Neural cell (in vitro differentiated cells): Measurements from ENCODE around the gene PTPRD. TPM values are rescaled to one million over a fixed set of nuclear protein-coding genes. Genes with fewer than 3 reads are reported as not detected.
"Not testable (repeated sequence)": the region's sequence is repeated elsewhere in the genome, so short reads cannot be mapped to it uniquely, and the experiment has no call there.

Experiments used
- H2AFZ ChIP-seq: fragments of 200-600, 300-800 bp; sonication (generic), shearing (Covaris generic); 2 replicates; pipeline ENCODE4 v1.6.0; 2014; ENCODE audit warnings: low read depth, mild to moderate bottlenecking, antibody characterized with exemption, low read length, moderate library complexity
- H3F3A ChIP-seq: fragments of 200-600 bp; shearing (Covaris generic); 2 replicates; pipeline ENCODE4 v1.6.1; 2016; ENCODE audit warnings: mild to moderate bottlenecking, moderate library complexity, mixed read lengths, antibody characterized with exemption, low read length; ENCODE audit not compliant: insufficient read depth, poor library complexity, severe bottlenecking
- H3K27ac ChIP-seq: fragments of 200-600, 300-800 bp; sonication (generic), shearing (Covaris generic); 2 replicates; pipeline ENCODE4 v1.5.1; 2014; ENCODE audit warnings: mild to moderate bottlenecking, low read length, moderate library complexity
- H3K27me3 ChIP-seq: fragments of 300-800, 200-600 bp; sonication (generic), shearing (Covaris generic); 2 replicates; pipeline ENCODE4 v1.6.0; 2014; ENCODE audit warnings: mild to moderate bottlenecking, low read depth, low read length, moderate library complexity; ENCODE audit not compliant: insufficient read depth
- H3K36me3 ChIP-seq: fragments of 300-800, 200-600 bp; sonication (generic), shearing (Covaris generic); 2 replicates; pipeline ENCODE4 v1.5.1; 2014; ENCODE audit warnings: mild to moderate bottlenecking, antibody characterized with exemption, low read length, moderate library complexity; ENCODE audit not compliant: insufficient read depth
- H3K4me2 ChIP-seq: fragments of 300-800, 200-600 bp; sonication (generic), shearing (Covaris generic); 2 replicates; pipeline ENCODE4 v1.6.0; 2014; ENCODE audit warnings: mild to moderate bottlenecking, low read length
- H3K4me3 ChIP-seq: fragments of 300-800, 200-600 bp; sonication (generic), shearing (Covaris generic); 2 replicates; pipeline ENCODE4 v1.5.1; 2014; ENCODE audit warnings: mild to moderate bottlenecking, low read length, moderate library complexity
- H3K79me2 ChIP-seq: fragments of 200-600 bp; shearing (Covaris generic); replicated peaks from 2 replicates; pipeline ENCODE4 v1.6.0; 2014; ENCODE audit warnings: mild to moderate bottlenecking, low read length, moderate library complexity; ENCODE audit not compliant: insufficient read depth
- H3K9ac ChIP-seq: fragments of 300-800, 200-600 bp; sonication (generic), shearing (Covaris generic); 2 replicates; pipeline ENCODE4 v1.6.1; 2016; ENCODE audit warnings: mild to moderate bottlenecking, low read length, mixed read lengths
- H3K9me2 ChIP-seq: fragments of 200-600 bp; shearing (Covaris generic); 2 replicates; pipeline ENCODE4 v1.6.1; 2016; ENCODE audit warnings: mild to moderate bottlenecking, low read length, mixed read lengths; ENCODE audit not compliant: insufficient read depth
- H3K9me3 ChIP-seq: fragments of 200-600, 300-800 bp; sonication (generic), shearing (Covaris generic); 2 replicates; pipeline ENCODE4 v1.6.1; 2016; ENCODE audit warnings: mild to moderate bottlenecking, mixed run types, low read length, moderate library complexity, mixed read lengths
- H4K20me1 ChIP-seq: fragments of 200-600 bp; shearing (Covaris generic); 2 replicates; pipeline ENCODE4 v1.6.1; 2016; ENCODE audit warnings: mild to moderate bottlenecking, mixed run types; ENCODE audit not compliant: insufficient read depth
- EP300 ChIP-seq: fragments of 450-650 bp; conservative IDR thresholded peaks from 2 replicates; pipeline ENCODE4 v1.6.1; 2014; ENCODE audit warnings: antibody characterized with exemption, mild to moderate bottlenecking, moderate library complexity; ENCODE audit not compliant: poor library complexity, severe bottlenecking
- EZH2 ChIP-seq: fragments of 200-600, 300-800 bp; shearing (Covaris generic), sonication (generic); IDR thresholded peaks from 2 replicates; pipeline ENCODE4 v1.6.1; 2014; ENCODE audit warnings: antibody characterized with exemption, low read length, borderline replicate concordance, mild to moderate bottlenecking; ENCODE audit not compliant: insufficient read depth, poor library complexity, severe bottlenecking
- MXI1 ChIP-seq: fragments of 450-650 bp; conservative IDR thresholded peaks from 2 replicates; pipeline ENCODE4 v1.6.1; 2014; ENCODE audit warnings: antibody characterized with exemption, mild to moderate bottlenecking; ENCODE audit not compliant: poor library complexity, severe bottlenecking
- POLR2AphosphoS5 ChIP-seq: IDR thresholded peaks from 2 replicates; pipeline ENCODE4 v1.6.1; 2012
- RAD21 ChIP-seq: fragments of 450-650 bp; conservative IDR thresholded peaks from 2 replicates; pipeline ENCODE4 v1.6.1; 2014; ENCODE audit warnings: antibody characterized with exemption, mild to moderate bottlenecking, moderate library complexity
- SMC3 ChIP-seq: fragments of 450-650 bp; conservative IDR thresholded peaks from 2 replicates; pipeline ENCODE4 v1.6.1; 2014; ENCODE audit warnings: antibody characterized with exemption, mild to moderate bottlenecking, moderate library complexity; ENCODE audit not compliant: poor library complexity
- TAF1 ChIP-seq: IDR thresholded peaks from 2 replicates; pipeline ENCODE4 v1.6.1; 2012; ENCODE audit warnings: low read depth
- polyA plus RNA-seq: library from polyadenylated mRNA; depleted of rRNA; stranded (reverse); fragments of >200 nt; gene quantifications from 2 replicates; pipeline ENCODE4 v1.2.3, GENCODE V29; 2014
- TF ChIP-seq, protein P1 (sequence below): fragments of 450-650 bp; IDR thresholded peaks from 2 replicates; pipeline ENCODE4 v1.5.1; 2014; ENCODE audit warnings: antibody characterized with exemption, mild to moderate bottlenecking, moderate library complexity; ENCODE audit not compliant: poor library complexity, severe bottlenecking
- TF ChIP-seq, protein P2 (sequence below): IDR thresholded peaks from 2 replicates; pipeline ENCODE4 v1.6.1; 2012; ENCODE audit warnings: borderline replicate concordance

PTPRD gene
- polyA plus RNA-seq, 1 donor from 2014 or later = 143 TPM

DNA sequence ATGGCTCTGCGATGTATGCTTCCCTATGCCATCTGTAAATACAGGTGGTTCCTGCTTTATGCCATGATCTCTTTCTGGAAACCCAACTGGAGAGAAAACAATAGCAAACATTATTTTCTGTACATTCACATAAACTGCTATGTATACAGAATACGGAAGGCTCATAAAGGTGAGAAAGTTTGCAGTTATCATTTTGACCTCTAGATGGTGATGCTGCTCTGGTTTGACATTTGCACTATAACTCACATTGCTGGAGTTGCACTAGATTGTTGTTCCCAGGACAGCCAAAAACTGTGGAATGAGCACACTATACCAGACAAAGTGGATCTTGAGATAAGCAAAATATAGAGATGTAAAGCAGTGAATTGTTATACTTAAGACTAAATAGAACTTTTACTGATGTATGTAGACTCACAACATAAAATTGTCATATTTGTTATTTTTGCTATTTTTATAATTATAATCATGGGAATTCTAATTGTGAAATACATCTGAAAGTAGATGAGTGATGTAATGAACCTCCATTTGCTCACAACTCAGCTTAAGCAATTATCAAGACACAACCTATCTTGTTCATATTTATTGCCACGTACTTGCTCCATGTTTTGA, 246.5 kb downstream of the PTPRD start:
- no peaks in the 10 kb centered on the region for H3K79me2 ChIP-seq
- H4K20me1 ChIP-seq = no peaks in the 10 kb centered on the region
- H3K4me3 ChIP-seq = no peak overlapping the region
- peaks cover 3% of the 10 kb centered on the region for H3K9me3 ChIP-seq
- no peaks in the 10 kb centered on the region for H3F3A ChIP-seq
- no peak overlapping the region for H3K9ac ChIP-seq
- H2AFZ ChIP-seq = no peak overlapping the region
- H3K9me2 ChIP-seq = no peaks in the 10 kb centered on the region
- no peak overlapping the region for H3K27ac ChIP-seq
- no peak for TF ChIP-seq POLR2AphosphoS5
- TF ChIP-seq EP300 = no peak
- peak; percentile 95 for TF ChIP-seq RAD21
- TF ChIP-seq, protein P1, sequence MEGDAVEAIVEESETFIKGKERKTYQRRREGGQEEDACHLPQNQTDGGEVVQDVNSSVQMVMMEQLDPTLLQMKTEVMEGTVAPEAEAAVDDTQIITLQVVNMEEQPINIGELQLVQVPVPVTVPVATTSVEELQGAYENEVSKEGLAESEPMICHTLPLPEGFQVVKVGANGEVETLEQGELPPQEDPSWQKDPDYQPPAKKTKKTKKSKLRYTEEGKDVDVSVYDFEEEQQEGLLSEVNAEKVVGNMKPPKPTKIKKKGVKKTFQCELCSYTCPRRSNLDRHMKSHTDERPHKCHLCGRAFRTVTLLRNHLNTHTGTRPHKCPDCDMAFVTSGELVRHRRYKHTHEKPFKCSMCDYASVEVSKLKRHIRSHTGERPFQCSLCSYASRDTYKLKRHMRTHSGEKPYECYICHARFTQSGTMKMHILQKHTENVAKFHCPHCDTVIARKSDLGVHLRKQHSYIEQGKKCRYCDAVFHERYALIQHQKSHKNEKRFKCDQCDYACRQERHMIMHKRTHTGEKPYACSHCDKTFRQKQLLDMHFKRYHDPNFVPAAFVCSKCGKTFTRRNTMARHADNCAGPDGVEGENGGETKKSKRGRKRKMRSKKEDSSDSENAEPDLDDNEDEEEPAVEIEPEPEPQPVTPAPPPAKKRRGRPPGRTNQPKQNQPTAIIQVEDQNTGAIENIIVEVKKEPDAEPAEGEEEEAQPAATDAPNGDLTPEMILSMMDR = peak; percentile 89
- no peak for TF ChIP-seq MXI1
- TF ChIP-seq SMC3 = peak; percentile 91
- TF ChIP-seq, protein P2, sequence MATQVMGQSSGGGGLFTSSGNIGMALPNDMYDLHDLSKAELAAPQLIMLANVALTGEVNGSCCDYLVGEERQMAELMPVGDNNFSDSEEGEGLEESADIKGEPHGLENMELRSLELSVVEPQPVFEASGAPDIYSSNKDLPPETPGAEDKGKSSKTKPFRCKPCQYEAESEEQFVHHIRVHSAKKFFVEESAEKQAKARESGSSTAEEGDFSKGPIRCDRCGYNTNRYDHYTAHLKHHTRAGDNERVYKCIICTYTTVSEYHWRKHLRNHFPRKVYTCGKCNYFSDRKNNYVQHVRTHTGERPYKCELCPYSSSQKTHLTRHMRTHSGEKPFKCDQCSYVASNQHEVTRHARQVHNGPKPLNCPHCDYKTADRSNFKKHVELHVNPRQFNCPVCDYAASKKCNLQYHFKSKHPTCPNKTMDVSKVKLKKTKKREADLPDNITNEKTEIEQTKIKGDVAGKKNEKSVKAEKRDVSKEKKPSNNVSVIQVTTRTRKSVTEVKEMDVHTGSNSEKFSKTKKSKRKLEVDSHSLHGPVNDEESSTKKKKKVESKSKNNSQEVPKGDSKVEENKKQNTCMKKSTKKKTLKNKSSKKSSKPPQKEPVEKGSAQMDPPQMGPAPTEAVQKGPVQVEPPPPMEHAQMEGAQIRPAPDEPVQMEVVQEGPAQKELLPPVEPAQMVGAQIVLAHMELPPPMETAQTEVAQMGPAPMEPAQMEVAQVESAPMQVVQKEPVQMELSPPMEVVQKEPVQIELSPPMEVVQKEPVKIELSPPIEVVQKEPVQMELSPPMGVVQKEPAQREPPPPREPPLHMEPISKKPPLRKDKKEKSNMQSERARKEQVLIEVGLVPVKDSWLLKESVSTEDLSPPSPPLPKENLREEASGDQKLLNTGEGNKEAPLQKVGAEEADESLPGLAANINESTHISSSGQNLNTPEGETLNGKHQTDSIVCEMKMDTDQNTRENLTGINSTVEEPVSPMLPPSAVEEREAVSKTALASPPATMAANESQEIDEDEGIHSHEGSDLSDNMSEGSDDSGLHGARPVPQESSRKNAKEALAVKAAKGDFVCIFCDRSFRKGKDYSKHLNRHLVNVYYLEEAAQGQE = no peak
- TF ChIP-seq EZH2 = no peak
- no peak for TF ChIP-seq TAF1
- no peaks in the 10 kb centered on the region for H3K27me3 ChIP-seq
- H3K36me3 ChIP-seq = no peaks in the 10 kb centered on the region
- no peak overlapping the region for H3K4me2 ChIP-seq

DNA sequence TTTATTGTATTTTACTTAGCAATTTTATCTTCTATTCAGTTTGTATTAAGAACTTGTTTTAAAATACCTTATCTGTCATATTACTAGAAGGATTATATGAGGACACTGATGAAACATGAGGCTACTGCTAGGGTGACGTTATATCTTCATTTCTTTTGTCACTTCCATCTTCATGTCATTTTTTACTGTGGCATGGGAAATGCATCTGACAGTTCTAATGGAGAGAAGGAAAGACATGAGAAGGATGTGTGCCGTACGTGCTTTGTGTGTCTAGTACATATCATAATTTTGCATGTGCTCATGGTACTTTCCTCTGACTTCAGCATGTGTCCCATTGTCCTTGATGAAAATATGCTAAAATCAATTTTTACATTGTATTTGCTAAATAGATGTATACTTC, 258.2 kb downstream of the PTPRD start:
- no peaks in the 10 kb centered on the region for H4K20me1 ChIP-seq
- H3K9me3 ChIP-seq = no peaks in the 10 kb centered on the region
- H3K79me2 ChIP-seq = no peaks in the 10 kb centered on the region
- peak overlapping the region; percentile 43 for H3K4me3 ChIP-seq
- H3K27ac ChIP-seq = peak overlapping the region; percentile 82
- peak overlapping the region; percentile 24 for H3K9ac ChIP-seq
- H3K4me2 ChIP-seq = peak overlapping the region; percentile 27
- H3K27me3 ChIP-seq = no peaks in the 10 kb centered on the region
- H3K9me2 ChIP-seq = no peaks in the 10 kb centered on the region
- peaks cover 4% of the 10 kb centered on the region for H3F3A ChIP-seq
- H3K36me3 ChIP-seq = no peaks in the 10 kb centered on the region
- TF ChIP-seq MXI1 (no peak), SMC3 (no peak), EP300 (peak; percentile 96), POLR2AphosphoS5 (peak; percentile 80)
- TF ChIP-seq, protein P1 = no peak
- peak overlapping the region; percentile 4 for H2AFZ ChIP-seq

DNA sequence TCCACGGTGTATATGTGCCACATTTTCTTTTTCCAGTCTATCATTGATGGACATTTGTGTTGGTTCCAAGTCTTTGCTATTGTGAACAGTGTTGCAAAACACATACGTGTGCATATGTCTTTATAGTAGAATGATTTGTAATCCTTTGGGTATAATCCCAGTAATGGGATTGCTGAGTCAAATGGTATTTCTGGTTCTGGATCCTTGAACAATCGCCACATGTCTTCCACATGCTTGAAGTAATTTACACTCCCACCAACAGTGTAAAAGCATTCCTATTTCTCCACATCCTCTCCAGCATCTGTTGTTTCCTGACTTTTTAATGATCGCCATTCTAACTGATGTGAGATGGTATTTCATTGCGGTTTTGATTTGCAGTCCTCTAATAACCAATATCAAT, 267.2 kb downstream of the PTPRD start:
- not testable (repeated sequence) for H3F3A ChIP-seq, H3K4me2 ChIP-seq, H3K9me3 ChIP-seq, H3K9me2 ChIP-seq, H3K36me3 ChIP-seq, H3K27me3 ChIP-seq, H3K9ac ChIP-seq, H4K20me1 ChIP-seq, H2AFZ ChIP-seq, H3K27ac ChIP-seq, H3K4me3 ChIP-seq, H3K79me2 ChIP-seq
